Caco-2 (cell line): Measurements from ENCODE around the gene ITFG2. TPM values are rescaled to one million over a fixed set of nuclear protein-coding genes. Genes with fewer than 3 reads are reported as not detected.

ENCODE experiments used
- BruUV-seq: library from RNA; stranded (reverse); fragments of 400-500 nt; replicated peaks from 2 replicates; lab custom pipeline; 2021; lab: Mats Ljungman, UMichigan
- CTCF ChIA-PET: fragments of 300-600 bp; sonication (Branson Sonifier 250); formaldehyde crosslinking; loops from one replicate; lab custom pipeline; 2022; ENCODE audit warnings: antibody characterized with exemption; lab: Charles Lee
- POLR2A ChIA-PET: fragments of 300-600 bp; sonication (Branson Sonifier 250); formaldehyde crosslinking; loops from one replicate; lab custom pipeline; 2022; ENCODE audit warnings: antibody characterized with exemption; lab: Charles Lee
- DNase-seq, 2 experiments: peaks; one replicate each; pipeline versions ENCODE4 v3.0.0 to v3.0.0-alpha.2; 2020 to 2022
- H3K27me3 ChIP-seq: replicated peaks from 2 replicates; pipeline ENCODE4 v1.6.0; 2011; ENCODE audit warnings: low read length; ENCODE audit not compliant: control insufficient read depth, insufficient read depth
- H3K36me3 ChIP-seq: 2 replicates; pipeline ENCODE4 v1.5.1; 2011; ENCODE audit warnings: low read length; ENCODE audit not compliant: control insufficient read depth, insufficient read depth
- H3K4me1 ChIP-seq: fragments of 250-450 bp; sonication (Bioruptor Pico); 2 replicates; pipeline ENCODE4 v1.5.1; 2020; ENCODE audit warnings: mild to moderate bottlenecking
- H3K4me3 ChIP-seq: 2 replicates; pipeline ENCODE4 v1.5.1; 2011; ENCODE audit warnings: low read depth, mild to moderate bottlenecking, control low read depth, low read length
- H3K9me3 ChIP-seq: fragments of 250-450 bp; sonication (Bioruptor Pico); 2 replicates; pipeline ENCODE4 v1.5.1; 2020; ENCODE audit warnings: mild to moderate bottlenecking, moderate library complexity
- H3K27ac Mint-ChIP-seq: one replicate; pipeline ENCODE4 v1.8.0; 2022; ENCODE audit warnings: mixed read lengths; ENCODE audit not compliant: unreplicated experiment
- H3K27me3 Mint-ChIP-seq: one replicate; pipeline ENCODE4 v1.8.0; 2022; ENCODE audit warnings: mixed read lengths; ENCODE audit not compliant: insufficient read depth, unreplicated experiment
- H3K36me3 Mint-ChIP-seq: one replicate; pipeline ENCODE4 v1.8.0; 2022; ENCODE audit warnings: mild to moderate bottlenecking, mixed read lengths; ENCODE audit not compliant: insufficient read depth, unreplicated experiment
- H3K4me1 Mint-ChIP-seq: one replicate; pipeline ENCODE4 v1.8.0; 2022; ENCODE audit warnings: low read depth, mixed read lengths; ENCODE audit not compliant: unreplicated experiment
- H3K4me3 Mint-ChIP-seq: one replicate; pipeline ENCODE4 v1.8.0; 2022; ENCODE audit warnings: mild to moderate bottlenecking, moderate library complexity, mixed read lengths; ENCODE audit not compliant: unreplicated experiment
- H3K9me3 Mint-ChIP-seq: one replicate; pipeline ENCODE4 v1.8.0; 2022; ENCODE audit warnings: mixed read lengths; ENCODE audit not compliant: unreplicated experiment
- intact Hi-C: fragments of 100-400 bp; cut with micrococcal nuclease; formaldehyde crosslinking; loops from one replicate; pipeline ENCODE4 v1.10.0; 2022; ENCODE audit not compliant: unreplicated experiment
- total RNA-seq: library from RNA; stranded (reverse); gene quantifications from 2 replicates; pipeline ENCODE4 v1.2.3, GENCODE V29; 2022
- TF ChIP-seq, protein P1 (sequence below), 2 experiments: fragments of 200-600 bp in 1 of 2; IDR thresholded peaks; 1 replicate in 1 of 2; 2 replicates in 1 of 2; pipeline versions ENCODE4 v1.5.1 to v1.8.0; 2011 to 2022; ENCODE audit warnings: antibody characterized with exemption in 1 of 2, control low read depth in 1 of 2, inconsistent platforms in 1 of 2, low read depth in 1 of 2, low read length in 1 of 2, mild to moderate bottlenecking in 1 of 2, moderate library complexity in 1 of 2; ENCODE audit not compliant: insufficient read depth in 1 of 2, severe bottlenecking in 1 of 2, unreplicated experiment in 1 of 2

ITFG2 gene
- total RNA-seq, 1 experiment from 2014 or later: 52.6 TPM

GRCh38 chr12:2795291-2796186, 16.9 kb upstream of the ITFG2 start:
- intact Hi-C loops: loop anchor here (1.0 kb wide), 1 partner anchor 17 kb away; the partner anchor contains the start of gene ITFG2
- H3K27me3 Mint-ChIP-seq: no peaks in the 10 kb centered on the region
- ChIA-PET CTCF (interaction anchor here (0.5 to 1.6 kb wide), 17 partner anchors 8 to 556 kb away, joined by 3 to 13 read pairs (median 4); partner anchors contain the start of genes FOXM1, ITFG2, RHNO1 and TULP3), POLR2A (interaction anchor here (0.7 to 1.4 kb wide), 2 partner anchors 18 to 62 kb away, joined by 6 to 8 read pairs; partner anchors contain the start of gene ITFG2)
- peak; percentile 81 to 88 for DNase-seq
- peak overlapping the region; percentile 81 for H3K4me3 ChIP-seq
- H3K27ac Mint-ChIP-seq: peak overlapping the region; percentile 84
- TF ChIP-seq, protein P1, sequence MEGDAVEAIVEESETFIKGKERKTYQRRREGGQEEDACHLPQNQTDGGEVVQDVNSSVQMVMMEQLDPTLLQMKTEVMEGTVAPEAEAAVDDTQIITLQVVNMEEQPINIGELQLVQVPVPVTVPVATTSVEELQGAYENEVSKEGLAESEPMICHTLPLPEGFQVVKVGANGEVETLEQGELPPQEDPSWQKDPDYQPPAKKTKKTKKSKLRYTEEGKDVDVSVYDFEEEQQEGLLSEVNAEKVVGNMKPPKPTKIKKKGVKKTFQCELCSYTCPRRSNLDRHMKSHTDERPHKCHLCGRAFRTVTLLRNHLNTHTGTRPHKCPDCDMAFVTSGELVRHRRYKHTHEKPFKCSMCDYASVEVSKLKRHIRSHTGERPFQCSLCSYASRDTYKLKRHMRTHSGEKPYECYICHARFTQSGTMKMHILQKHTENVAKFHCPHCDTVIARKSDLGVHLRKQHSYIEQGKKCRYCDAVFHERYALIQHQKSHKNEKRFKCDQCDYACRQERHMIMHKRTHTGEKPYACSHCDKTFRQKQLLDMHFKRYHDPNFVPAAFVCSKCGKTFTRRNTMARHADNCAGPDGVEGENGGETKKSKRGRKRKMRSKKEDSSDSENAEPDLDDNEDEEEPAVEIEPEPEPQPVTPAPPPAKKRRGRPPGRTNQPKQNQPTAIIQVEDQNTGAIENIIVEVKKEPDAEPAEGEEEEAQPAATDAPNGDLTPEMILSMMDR (IDR thresholded peaks at IDR 0.05; ENCODE audit: insufficient read depth in 1 of 2, low read depth in 1 of 2, low read length in 1 of 2, severe bottlenecking in 1 of 2, unreplicated experiment in 1 of 2): no peak
- peaks cover 16% of the 10 kb centered on the region for H3K4me1 Mint-ChIP-seq
- peaks cover 8% of the 10 kb centered on the region for H3K36me3 ChIP-seq
- H3K27me3 ChIP-seq: no peaks in the 10 kb centered on the region
- no peaks in the 10 kb centered on the region for H3K9me3 ChIP-seq
- H3K4me3 Mint-ChIP-seq: peak overlapping the region; percentile 89
- peaks cover 54% of the 10 kb centered on the region for H3K36me3 Mint-ChIP-seq
- peaks cover 15% of the 10 kb centered on the region for H3K4me1 ChIP-seq
- no TSS peak for BruUV-seq
- no peaks in the 10 kb centered on the region for H3K9me3 Mint-ChIP-seq

DNA sequence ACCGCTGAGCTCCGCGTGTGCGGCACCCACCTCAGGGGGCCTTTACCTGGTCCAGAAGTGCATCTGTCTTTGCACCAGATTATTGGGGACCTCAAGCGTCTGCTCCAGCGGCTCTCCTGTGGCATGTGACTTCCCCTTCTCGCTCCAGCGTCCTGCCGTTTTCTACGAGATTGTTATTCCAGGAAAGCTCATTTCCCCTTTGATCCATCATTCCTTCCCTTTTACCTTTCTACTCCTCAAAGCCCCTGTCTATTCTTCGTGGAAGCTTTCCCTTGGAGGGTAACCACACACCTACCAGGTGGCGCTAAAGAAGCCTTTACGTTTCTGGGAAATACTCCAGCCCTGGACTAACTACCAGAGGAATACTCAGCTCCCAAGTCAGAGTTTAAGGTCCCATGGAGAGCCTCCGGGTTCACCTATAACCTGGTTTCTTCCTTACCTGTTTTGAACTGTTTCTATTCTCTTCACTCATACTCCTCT, 16.2 kb upstream of the ITFG2 start:
- peak overlapping the region; percentile 89 for H3K4me3 Mint-ChIP-seq
- H3K4me1 Mint-ChIP-seq: peaks cover 16% of the 10 kb centered on the region
- no peaks in the 10 kb centered on the region for H3K27me3 ChIP-seq
- intact Hi-C loops: loop anchor here (1.0 kb wide), 1 partner anchor 16 kb away; the partner anchor contains the start of gene ITFG2
- TF ChIP-seq, protein P1 (IDR thresholded peaks at IDR 0.05; ENCODE audit: insufficient read depth in 1 of 2, low read depth in 1 of 2, low read length in 1 of 2, severe bottlenecking in 1 of 2, unreplicated experiment in 1 of 2): peak; percentile 27 to 49
- no TSS peak for BruUV-seq
- H3K36me3 ChIP-seq: peaks cover 8% of the 10 kb centered on the region
- H3K4me1 ChIP-seq: peaks cover 15% of the 10 kb centered on the region
- ChIA-PET CTCF (interaction anchor here (0.5 to 1.6 kb wide), 14 partner anchors 9 to 277 kb away, joined by 3 to 13 read pairs (median 4); partner anchors contain the start of genes FOXM1, ITFG2, RHNO1 and TULP3), POLR2A (interaction anchor here (0.5 to 1.4 kb wide), 2 partner anchors 17 to 80 kb away, joined by 4 to 8 read pairs; partner anchors contain the start of gene ITFG2)
- H3K9me3 Mint-ChIP-seq: no peaks in the 10 kb centered on the region
- peak in 1 of 2 experiments; percentile 58 for DNase-seq
- no peaks in the 10 kb centered on the region for H3K27me3 Mint-ChIP-seq
- peaks cover 61% of the 10 kb centered on the region for H3K36me3 Mint-ChIP-seq
- peak overlapping the region; percentile 84 for H3K27ac Mint-ChIP-seq
- no peaks in the 10 kb centered on the region for H3K9me3 ChIP-seq
- peak overlapping the region; percentile 81 for H3K4me3 ChIP-seq

DNA sequence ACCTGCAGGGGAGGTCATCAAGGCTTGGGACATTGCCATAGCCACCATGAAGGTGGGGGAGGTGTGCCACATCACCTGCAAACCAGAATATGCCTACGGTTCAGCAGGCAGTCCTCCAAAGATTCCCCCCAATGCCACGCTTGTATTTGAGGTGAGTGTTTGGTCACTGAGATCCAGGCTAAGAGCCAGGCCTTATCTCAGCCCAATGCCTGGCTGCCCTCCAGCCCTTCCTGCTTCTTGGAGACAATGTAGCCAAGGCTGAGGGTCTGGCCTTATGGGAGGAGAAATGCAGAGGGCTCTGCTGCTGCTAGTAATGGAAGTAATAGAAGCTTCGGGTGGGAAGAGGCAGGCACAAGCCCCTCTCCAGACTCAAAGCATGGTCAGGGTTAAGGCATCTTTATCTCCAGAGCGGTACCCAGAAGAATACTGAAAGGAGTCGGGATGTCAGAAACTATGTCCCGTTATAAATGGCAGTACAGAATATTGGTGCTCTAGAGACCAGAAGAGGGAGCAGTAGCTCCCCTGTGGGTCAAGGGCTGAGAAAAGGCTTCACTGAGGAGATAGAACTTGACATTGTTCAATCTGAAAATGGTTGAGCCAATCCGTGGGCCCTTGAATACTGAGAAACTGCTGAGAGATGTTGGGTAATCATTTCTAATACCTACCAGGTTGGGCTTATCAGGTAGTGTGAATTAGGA, 14.6 kb upstream of the ITFG2 start:
- Histone ChIP-seq H3K4me3 (no peak overlapping the region), H3K9me3 (no peaks in the 10 kb centered on the region), H3K27me3 (no peaks in the 10 kb centered on the region), H3K4me1 (peaks cover 11% of the 10 kb centered on the region), H3K36me3 (peaks cover 8% of the 10 kb centered on the region)
- H3K27me3 Mint-ChIP-seq: no peaks in the 10 kb centered on the region
- no peak for DNase-seq
- BruUV-seq: no TSS peak
- ChIA-PET CTCF (no interaction called here), POLR2A (no interaction called here)
- peak overlapping the region; percentile 9 for H3K4me3 Mint-ChIP-seq
- TF ChIP-seq, protein P1 (IDR thresholded peaks at IDR 0.05; ENCODE audit: insufficient read depth in 1 of 2, low read depth in 1 of 2, low read length in 1 of 2, severe bottlenecking in 1 of 2, unreplicated experiment in 1 of 2): peak in 1 of 2 experiments; percentile 23
- peaks cover 77% of the 10 kb centered on the region for H3K36me3 Mint-ChIP-seq
- no peak overlapping the region for H3K27ac Mint-ChIP-seq
- intact Hi-C loops: no loop called here
- no peaks in the 10 kb centered on the region for H3K9me3 Mint-ChIP-seq
- peaks cover 16% of the 10 kb centered on the region for H3K4me1 Mint-ChIP-seq
